Measurements from ENCODE around the gene SSU72.
"Not testable (repeated sequence)": the region's sequence is repeated elsewhere in the genome, so short reads cannot be mapped to it uniquely, and the experiment has no call there.

Gene SSU72

GRCh38 chr1:1524750-1525383, 49.8 kb downstream of the SSU72 start:
- not testable (repeated sequence) for H3K9ac ChIP-seq (ENCODE audit: low read length); H3K27me3 ChIP-seq (ENCODE audit: control insufficient read depth, insufficient read depth, low read length); H3K9me3 ChIP-seq (ENCODE audit: control insufficient read depth, low read depth, low read length); H3K27ac ChIP-seq (ENCODE audit: low read length); H3K4me1 ChIP-seq (ENCODE audit: control insufficient read depth, low read depth, low read length); H3K4me3 ChIP-seq (ENCODE audit: low read length)
- peaks cover 26% of the 10 kb centered on the region for H3K36me3 ChIP-seq (ENCODE audit: control insufficient read depth, low read depth, low read length)

DNA sequence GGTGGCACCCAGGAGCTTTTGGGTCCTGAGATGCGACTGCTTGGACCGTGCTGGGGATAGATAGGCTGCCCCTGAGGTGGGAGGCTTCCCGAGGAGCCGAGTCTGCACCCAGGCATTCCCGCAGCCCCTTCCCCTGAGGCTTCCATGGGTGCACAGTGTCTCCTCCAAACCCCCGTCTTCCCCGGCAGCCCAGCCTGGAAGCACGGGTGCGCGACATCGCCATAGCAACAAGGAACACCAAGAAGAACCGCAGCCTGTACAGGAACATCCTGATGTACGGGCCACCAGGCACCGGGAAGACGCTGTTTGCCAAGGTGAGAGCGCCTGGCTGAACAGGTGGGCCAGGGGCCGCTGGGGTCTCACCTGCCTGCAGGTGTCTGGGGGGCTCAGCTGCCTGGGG, 51.0 kb downstream of the SSU72 start:
- not testable (repeated sequence) for H3K4me1 ChIP-seq (ENCODE audit: control insufficient read depth, low read depth, low read length); H3K4me3 ChIP-seq (ENCODE audit: low read length); H3K9me3 ChIP-seq (ENCODE audit: control insufficient read depth, low read depth, low read length); H3K27ac ChIP-seq (ENCODE audit: low read length); H3K27me3 ChIP-seq (ENCODE audit: control insufficient read depth, insufficient read depth, low read length); H3K9ac ChIP-seq (ENCODE audit: low read length)
- H3K36me3 ChIP-seq (ENCODE audit: control insufficient read depth, low read depth, low read length) = peaks cover 16% of the 10 kb centered on the region

- H3K9me3 ChIP-seq (ENCODE audit: control insufficient read depth, low read depth, low read length); H3K27me3 ChIP-seq (ENCODE audit: control insufficient read depth, insufficient read depth, low read length); H3K4me1 ChIP-seq (ENCODE audit: control insufficient read depth, low read depth, low read length); H3K9ac ChIP-seq (ENCODE audit: low read length); H3K4me3 ChIP-seq (ENCODE audit: low read length); H3K27ac ChIP-seq (ENCODE audit: low read length): not testable (repeated sequence)
- H3K36me3 ChIP-seq (ENCODE audit: control insufficient read depth, low read depth, low read length) = peaks cover 17% of the 10 kb centered on the region
Observed at GRCh38 chr1:1523226-1523625, 51.4 kb downstream of the SSU72 start.

GRCh38 chr1:1522536-1522935, 52.1 kb downstream of the SSU72 start:
- H3K9ac ChIP-seq (ENCODE audit: low read length); H3K27ac ChIP-seq (ENCODE audit: low read length); H3K9me3 ChIP-seq (ENCODE audit: control insufficient read depth, low read depth, low read length); H3K4me3 ChIP-seq (ENCODE audit: low read length); H3K4me1 ChIP-seq (ENCODE audit: control insufficient read depth, low read depth, low read length); H3K27me3 ChIP-seq (ENCODE audit: control insufficient read depth, insufficient read depth, low read length): not testable (repeated sequence)
- peaks cover 21% of the 10 kb centered on the region for H3K36me3 ChIP-seq (ENCODE audit: control insufficient read depth, low read depth, low read length)

- H3K4me1 ChIP-seq (ENCODE audit: control insufficient read depth, low read depth, low read length) = no peaks in the 10 kb centered on the region
- no peak overlapping the region for H3K9ac ChIP-seq (ENCODE audit: low read length)
- peaks cover 17% of the 10 kb centered on the region for H3K36me3 ChIP-seq (ENCODE audit: control insufficient read depth, low read depth, low read length)
- H3K9me3 ChIP-seq (ENCODE audit: control insufficient read depth, low read depth, low read length) = no peaks in the 10 kb centered on the region
- H3K27me3 ChIP-seq (ENCODE audit: control insufficient read depth, insufficient read depth, low read length) = no peaks in the 10 kb centered on the region
- no peak overlapping the region for H3K4me3 ChIP-seq (ENCODE audit: low read length)
- H3K27ac ChIP-seq (ENCODE audit: low read length) = no peak overlapping the region
Observed at GRCh38 chr1:1521331-1521730, 53.3 kb downstream of the SSU72 start.

DNA sequence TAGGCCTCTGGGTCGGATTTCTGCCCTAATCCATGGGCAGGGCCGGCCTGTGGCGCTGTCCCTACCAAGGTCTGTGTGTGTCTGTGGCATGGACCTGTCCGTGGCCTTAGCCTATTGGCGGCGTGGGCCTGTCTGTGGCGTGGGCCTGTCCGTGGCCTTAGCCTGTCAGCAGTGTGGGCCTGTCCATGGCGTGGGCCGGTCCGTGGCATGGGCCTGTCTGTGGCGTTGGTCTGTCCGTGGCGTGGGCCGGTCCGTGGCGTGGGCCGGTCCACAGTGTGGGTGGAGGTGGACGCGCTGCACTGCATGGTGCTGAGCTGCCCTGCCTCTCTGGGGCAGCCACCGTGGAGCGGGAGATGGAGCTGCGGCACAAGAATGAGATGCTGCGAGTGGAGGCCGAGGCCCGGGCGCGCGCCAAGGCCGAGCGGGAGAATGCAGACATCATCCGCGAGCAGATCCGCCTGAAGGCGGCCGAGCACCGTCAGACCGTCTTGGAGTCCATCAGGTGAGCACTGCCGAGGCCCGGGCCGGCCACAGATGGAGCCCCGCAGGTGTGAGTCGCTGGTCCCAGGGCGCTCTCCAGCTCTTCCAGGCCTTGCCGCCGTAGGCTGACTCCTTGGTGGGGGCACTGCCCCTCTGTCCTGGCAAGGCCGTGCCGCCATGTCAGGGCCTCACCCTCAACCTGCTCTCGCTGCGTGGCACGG, 54.7 kb downstream of the SSU72 start:
- H3K27ac ChIP-seq (ENCODE audit: low read length); H3K27me3 ChIP-seq (ENCODE audit: control insufficient read depth, insufficient read depth, low read length); H3K9me3 ChIP-seq (ENCODE audit: control insufficient read depth, low read depth, low read length); H3K4me3 ChIP-seq (ENCODE audit: low read length); H3K9ac ChIP-seq (ENCODE audit: low read length); H3K4me1 ChIP-seq (ENCODE audit: control insufficient read depth, low read depth, low read length): not testable (repeated sequence)
- peaks cover 10% of the 10 kb centered on the region for H3K36me3 ChIP-seq (ENCODE audit: control insufficient read depth, low read depth, low read length)

DNA sequence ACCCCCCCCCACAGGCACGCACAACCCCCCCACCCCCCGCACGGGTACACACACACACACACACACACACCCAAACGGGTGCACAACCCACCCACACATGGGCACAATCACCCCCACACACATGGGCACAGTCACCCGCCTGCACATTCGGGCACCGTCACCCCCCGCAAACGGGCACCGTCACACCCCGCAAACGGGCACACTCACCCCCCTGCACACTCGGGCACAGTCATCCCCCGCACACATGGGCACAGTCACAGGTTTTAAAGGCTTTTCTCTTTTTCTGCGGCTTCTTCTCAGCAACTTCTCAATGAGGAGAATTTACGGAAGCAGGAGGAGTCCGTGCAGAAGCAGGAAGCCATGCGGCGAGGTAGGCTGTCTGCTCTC, 56.0 kb downstream of the SSU72 start:
- H3K9me3 ChIP-seq (ENCODE audit: control insufficient read depth, low read depth, low read length); H3K27me3 ChIP-seq (ENCODE audit: control insufficient read depth, insufficient read depth, low read length); H3K4me1 ChIP-seq (ENCODE audit: control insufficient read depth, low read depth, low read length); H3K27ac ChIP-seq (ENCODE audit: low read length); H3K4me3 ChIP-seq (ENCODE audit: low read length); H3K9ac ChIP-seq (ENCODE audit: low read length): not testable (repeated sequence)
- H3K36me3 ChIP-seq (ENCODE audit: control insufficient read depth, low read depth, low read length) = peaks cover 10% of the 10 kb centered on the region

DNA sequence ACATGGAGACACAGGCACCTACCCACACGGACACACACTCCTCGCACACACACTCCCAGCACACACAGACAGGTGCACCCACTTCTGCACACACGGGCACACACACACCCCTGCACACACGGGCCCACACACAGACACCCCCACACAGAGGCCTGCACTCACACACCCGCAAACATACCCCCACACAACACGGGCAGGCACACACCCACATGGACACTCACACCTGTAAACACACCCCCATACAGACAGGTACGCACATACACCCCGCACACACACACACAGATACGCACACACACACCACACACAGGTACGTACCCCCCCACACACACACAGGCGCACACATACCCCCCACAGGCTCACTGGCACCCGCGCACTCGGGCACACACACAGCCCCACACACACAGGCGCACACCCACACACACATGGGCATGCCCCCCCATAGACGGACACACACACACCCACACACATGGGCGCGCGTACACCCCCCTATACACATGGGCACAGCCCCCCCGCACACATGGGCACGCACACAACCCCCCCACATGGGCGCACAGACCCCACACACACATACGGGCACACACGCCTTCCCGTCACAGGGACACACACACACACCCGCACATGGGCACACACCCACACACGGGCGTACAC, 56.6 kb downstream of the SSU72 start:
- H3K9me3 ChIP-seq (ENCODE audit: control insufficient read depth, low read depth, low read length) = no peaks in the 10 kb centered on the region
- H3K36me3 ChIP-seq (ENCODE audit: control insufficient read depth, low read depth, low read length) = peaks cover 10% of the 10 kb centered on the region
- no peak overlapping the region for H3K4me3 ChIP-seq (ENCODE audit: low read length)

GRCh38 chr1:1516923-1517322, 57.7 kb downstream of the SSU72 start:
- H3K27ac ChIP-seq (ENCODE audit: low read length); H3K9me3 ChIP-seq (ENCODE audit: control insufficient read depth, low read depth, low read length); H3K27me3 ChIP-seq (ENCODE audit: control insufficient read depth, insufficient read depth, low read length); H3K4me1 ChIP-seq (ENCODE audit: control insufficient read depth, low read depth, low read length); H3K4me3 ChIP-seq (ENCODE audit: low read length); H3K9ac ChIP-seq (ENCODE audit: low read length): not testable (repeated sequence)
- H3K36me3 ChIP-seq (ENCODE audit: control insufficient read depth, low read depth, low read length) = peaks cover 10% of the 10 kb centered on the region

More for the DNA sequence above, 56.6 kb downstream of the SSU72 start:
- Histone ChIP-seq H3K27me3 (ENCODE audit: control insufficient read depth, insufficient read depth, low read length) (no peaks in the 10 kb centered on the region), H3K27ac (ENCODE audit: low read length) (no peak overlapping the region), H3K4me1 (ENCODE audit: control insufficient read depth, low read depth, low read length) (no peaks in the 10 kb centered on the region), H3K9ac (ENCODE audit: low read length) (no peak overlapping the region)

DNA sequence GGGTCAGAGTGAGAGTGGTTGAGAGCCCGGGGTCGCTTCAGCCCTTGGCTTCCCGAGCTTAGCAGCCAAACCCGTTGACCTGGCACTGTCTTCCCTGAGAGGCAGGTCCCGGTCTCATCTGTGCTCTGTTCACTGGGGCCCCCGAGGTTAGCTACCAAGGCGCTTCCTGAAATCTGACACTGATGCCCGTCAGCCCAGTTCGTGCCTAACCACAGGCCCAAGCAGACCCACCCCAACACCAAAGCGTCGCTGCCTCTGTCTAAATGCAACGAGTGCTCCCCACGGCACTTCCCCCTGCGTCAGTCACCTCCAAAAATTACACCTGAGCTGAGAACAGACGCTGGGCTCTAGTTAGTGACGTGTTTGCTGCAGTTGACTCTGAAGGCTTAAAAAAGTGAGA, 60.3 kb downstream of the SSU72 start:
- H3K27me3 ChIP-seq (ENCODE audit: control insufficient read depth, insufficient read depth, low read length); H3K36me3 ChIP-seq (ENCODE audit: control insufficient read depth, low read depth, low read length); H3K9me3 ChIP-seq (ENCODE audit: control insufficient read depth, low read depth, low read length); H3K4me3 ChIP-seq (ENCODE audit: low read length); H3K4me1 ChIP-seq (ENCODE audit: control insufficient read depth, low read depth, low read length); H3K9ac ChIP-seq (ENCODE audit: low read length); H3K27ac ChIP-seq (ENCODE audit: low read length): not testable (repeated sequence)

DNA sequence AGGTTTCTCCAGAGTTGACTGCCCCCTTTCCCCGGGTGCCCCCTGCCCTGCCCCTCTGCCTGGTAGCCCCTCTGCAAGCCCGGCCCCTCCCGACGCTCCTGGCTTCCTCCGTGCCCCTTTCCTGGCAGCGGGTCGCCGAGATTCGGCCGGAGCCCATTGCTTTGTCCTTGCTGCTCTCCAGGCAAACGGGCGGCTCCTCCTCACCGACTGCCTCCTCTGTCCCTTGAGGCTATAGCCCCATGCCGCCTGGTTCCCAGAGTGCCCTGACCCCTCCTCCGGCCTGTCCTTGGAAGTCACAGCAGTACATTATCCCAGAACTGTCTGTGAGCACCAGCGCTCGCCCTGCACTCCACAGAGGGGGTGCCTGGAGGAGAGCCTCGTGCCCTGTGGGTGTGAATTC, 61.0 kb downstream of the SSU72 start:
- H3K9ac ChIP-seq (ENCODE audit: low read length); H3K36me3 ChIP-seq (ENCODE audit: control insufficient read depth, low read depth, low read length); H3K27me3 ChIP-seq (ENCODE audit: control insufficient read depth, insufficient read depth, low read length); H3K4me1 ChIP-seq (ENCODE audit: control insufficient read depth, low read depth, low read length); H3K27ac ChIP-seq (ENCODE audit: low read length); H3K4me3 ChIP-seq (ENCODE audit: low read length); H3K9me3 ChIP-seq (ENCODE audit: control insufficient read depth, low read depth, low read length): not testable (repeated sequence)

GRCh38 chr1:1512425-1512824, 62.2 kb downstream of the SSU72 start:
- peak overlapping the region; percentile 42 for H3K4me3 ChIP-seq (ENCODE audit: low read length)
- not testable (repeated sequence) for H3K27ac ChIP-seq (ENCODE audit: low read length); H3K36me3 ChIP-seq (ENCODE audit: control insufficient read depth, low read depth, low read length); H3K9ac ChIP-seq (ENCODE audit: low read length); H3K27me3 ChIP-seq (ENCODE audit: control insufficient read depth, insufficient read depth, low read length); H3K4me1 ChIP-seq (ENCODE audit: control insufficient read depth, low read depth, low read length); H3K9me3 ChIP-seq (ENCODE audit: control insufficient read depth, low read depth, low read length)

Measured in iPS-18a (cell line).